IPS-18a (cell line): Measurements from ENCODE around the gene MYH13.

Experiments
- H3K27ac ChIP-seq: one replicate; pipeline ENCODE4 v1.5.1; 2013; ENCODE audit warnings: low read length
- H3K27me3 ChIP-seq: one replicate; pipeline ENCODE4 v1.6.1; 2013; ENCODE audit warnings: mild to moderate bottlenecking, low read length; ENCODE audit not compliant: control insufficient read depth, insufficient read depth
- H3K36me3 ChIP-seq: one replicate; pipeline ENCODE4 v1.6.1; 2013; ENCODE audit warnings: low read depth, low read length; ENCODE audit not compliant: control insufficient read depth
- H3K4me1 ChIP-seq: one replicate; pipeline ENCODE4 v1.6.1; 2013; ENCODE audit warnings: low read depth, low read length; ENCODE audit not compliant: control insufficient read depth
- H3K4me3 ChIP-seq: one replicate; pipeline ENCODE4 v1.5.1; 2013; ENCODE audit warnings: low read length
- H3K9ac ChIP-seq: one replicate; pipeline ENCODE4 v1.6.1; 2013; ENCODE audit warnings: mild to moderate bottlenecking, low read length, moderate library complexity
- H3K9me3 ChIP-seq: one replicate; pipeline ENCODE4 v1.6.1; 2013; ENCODE audit warnings: low read depth, low read length; ENCODE audit not compliant: control insufficient read depth

Gene MYH13

GRCh38 chr17:10372906-10373305, at the start of gene MYH13:
MYH13 (minus strand) TSS chr17:10373006; CDS start chr17:10364530, 8,476 bp downstream.
- Histone ChIP-seq H3K4me3 (no peak within 1 kb of the TSS), H3K9me3 (no peaks in the 10 kb centered on the region), H3K27me3 (no peaks in the 10 kb centered on the region), H3K27ac (no peak within 1 kb of the TSS), H3K4me1 (no peaks in the 10 kb centered on the region), H3K9ac (no peak within 1 kb of the TSS), H3K36me3 (no peaks in the 10 kb centered on the region)

DNA sequence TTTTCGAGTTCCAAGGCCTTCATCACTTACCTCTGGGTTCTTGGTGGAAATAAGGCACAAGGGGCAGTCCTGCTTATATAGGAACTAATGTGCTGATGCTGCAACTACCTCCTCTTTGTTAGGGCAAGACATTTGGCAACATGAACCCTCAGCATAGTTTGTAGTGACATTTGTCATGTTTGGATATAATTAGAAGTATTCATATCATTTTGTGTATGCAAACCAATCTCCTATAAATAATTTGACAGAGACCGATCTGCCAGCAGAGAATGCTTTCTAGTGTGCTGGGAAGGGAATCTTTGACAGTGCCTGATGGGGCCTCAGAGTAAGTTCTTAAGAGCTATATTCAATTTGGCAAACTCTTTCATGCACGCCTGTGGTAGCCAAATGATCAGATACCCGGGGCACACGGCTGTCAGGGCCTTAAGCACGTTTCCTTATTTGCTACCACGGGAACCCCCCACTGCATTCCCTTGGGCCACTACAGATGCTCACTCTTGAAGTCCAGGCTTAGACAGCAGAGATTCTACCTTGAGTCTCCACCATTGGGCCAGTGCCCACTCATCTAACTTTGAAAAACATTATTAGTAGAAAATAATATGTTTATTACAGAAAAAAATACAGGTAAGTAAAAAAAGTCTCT, 49.2 kb upstream of the MYH13 start, which contains the start of gene MYH8:
MYH8 (minus strand) TSS at position 51 of the 643 bp plus-strand sequence. CDS start 1,723 bp downstream, outside the sequence.
- Histone ChIP-seq H3K27me3 (no peaks in the 10 kb centered on the region), H3K27ac (no peak within 1 kb of the TSS), H3K9me3 (no peaks in the 10 kb centered on the region), H3K36me3 (no peaks in the 10 kb centered on the region), H3K9ac (no peak within 1 kb of the TSS), H3K4me3 (no peak within 1 kb of the TSS), H3K4me1 (peaks cover 16% of the 10 kb centered on the region)

DNA sequence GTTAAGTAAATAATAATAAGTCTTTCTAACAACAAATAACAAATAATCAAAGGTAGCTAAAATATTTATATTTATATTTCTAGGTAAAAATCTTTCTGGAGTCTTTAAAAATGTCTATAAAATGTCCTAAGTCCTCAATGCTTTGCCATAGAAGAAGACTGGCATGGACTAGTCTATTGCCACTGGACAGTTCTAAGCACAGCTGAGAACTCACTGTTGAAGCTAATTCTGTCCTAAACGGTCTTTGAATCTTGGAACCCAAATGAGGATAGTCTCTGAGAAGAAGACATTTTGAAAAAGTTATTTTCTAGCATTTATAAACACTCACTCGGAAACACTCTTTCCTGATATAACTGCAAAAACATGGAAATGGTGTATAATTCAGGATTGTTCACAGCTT, 48.4 kb upstream of the MYH13 start:
- peaks cover 16% of the 10 kb centered on the region for H3K4me1 ChIP-seq
- no peaks in the 10 kb centered on the region for H3K9me3 ChIP-seq
- H3K4me3 ChIP-seq, result no peak overlapping the region
- H3K27ac ChIP-seq, result no peak overlapping the region
- H3K9ac ChIP-seq, result no peak overlapping the region
- no peaks in the 10 kb centered on the region for H3K36me3 ChIP-seq
- H3K27me3 ChIP-seq, result no peaks in the 10 kb centered on the region

DNA sequence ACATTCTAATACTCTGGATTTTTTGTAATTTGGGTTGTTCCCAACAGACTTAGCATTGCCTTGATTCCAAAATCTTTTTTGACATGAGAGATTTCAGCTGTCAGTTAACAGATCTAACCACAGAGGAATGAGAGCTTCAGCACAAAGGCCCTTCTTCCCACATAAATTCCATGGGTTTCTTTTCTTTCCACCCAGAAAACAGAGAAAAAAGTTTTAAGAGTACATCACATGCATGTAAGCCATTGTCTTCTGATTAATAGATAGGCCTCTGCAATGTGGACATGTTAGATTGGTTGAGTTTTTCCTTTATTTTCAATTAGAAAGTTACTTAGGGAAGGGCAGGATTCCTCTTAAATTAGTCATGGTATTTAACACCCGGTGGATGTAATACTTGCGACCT, 48.0 kb upstream of the MYH13 start:
- H3K4me1 ChIP-seq, result peaks cover 16% of the 10 kb centered on the region
- no peak overlapping the region for H3K4me3 ChIP-seq
- no peak overlapping the region for H3K27ac ChIP-seq
- no peaks in the 10 kb centered on the region for H3K27me3 ChIP-seq
- no peaks in the 10 kb centered on the region for H3K9me3 ChIP-seq
- no peak overlapping the region for H3K9ac ChIP-seq
- no peaks in the 10 kb centered on the region for H3K36me3 ChIP-seq

DNA sequence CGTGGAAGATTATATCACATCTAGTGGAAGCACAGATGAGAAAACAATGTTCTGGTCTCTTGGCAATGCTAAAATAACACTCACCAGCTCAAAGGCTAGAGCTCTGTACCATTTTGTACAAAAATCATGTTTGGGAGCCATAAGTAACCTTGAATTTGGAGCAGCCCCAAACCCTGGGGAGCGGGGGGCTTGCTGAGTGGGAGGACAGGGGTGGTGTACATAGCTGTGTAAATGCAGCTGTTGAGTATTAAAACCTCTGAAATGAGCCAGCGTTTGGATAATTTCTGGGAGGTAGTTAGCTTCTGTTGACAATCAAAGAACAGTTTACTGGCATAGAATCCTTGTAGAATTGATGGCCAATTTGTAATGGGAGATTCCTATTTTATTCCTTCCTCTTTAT, 44.6 kb upstream of the MYH13 start:
- no peak overlapping the region for H3K4me3 ChIP-seq
- H3K27ac ChIP-seq, result no peak overlapping the region
- no peak overlapping the region for H3K9ac ChIP-seq
- H3K27me3 ChIP-seq, result no peaks in the 10 kb centered on the region
- no peaks in the 10 kb centered on the region for H3K9me3 ChIP-seq
- peaks cover 16% of the 10 kb centered on the region for H3K4me1 ChIP-seq
- no peaks in the 10 kb centered on the region for H3K36me3 ChIP-seq

- Histone ChIP-seq H3K27me3 (no peaks in the 10 kb centered on the region), H3K9me3 (no peaks in the 10 kb centered on the region), H3K27ac (no peak overlapping the region), H3K36me3 (no peaks in the 10 kb centered on the region), H3K4me1 (peaks cover 16% of the 10 kb centered on the region), H3K9ac (no peak overlapping the region), H3K4me3 (no peak overlapping the region)
These were observed 42.4 kb upstream of the MYH13 start for GRCh38 chr17:10415161-10415560.

GRCh38 chr17:10403589-10403988, 30.8 kb upstream of the MYH13 start:
- no peak overlapping the region for H3K9ac ChIP-seq

GRCh38 chr17:10398352-10398751, 25.5 kb upstream of the MYH13 start:
- Histone ChIP-seq H3K27me3 (no peaks in the 10 kb centered on the region), H3K4me3 (no peak overlapping the region), H3K4me1 (no peaks in the 10 kb centered on the region), H3K27ac (no peak overlapping the region), H3K9ac (no peak overlapping the region), H3K9me3 (no peaks in the 10 kb centered on the region), H3K36me3 (no peaks in the 10 kb centered on the region)

More at GRCh38 chr17:10403589-10403988, 30.8 kb upstream of the MYH13 start:
- H3K4me3 ChIP-seq, result no peak overlapping the region
- no peaks in the 10 kb centered on the region for H3K9me3 ChIP-seq
- no peaks in the 10 kb centered on the region for H3K27me3 ChIP-seq
- no peak overlapping the region for H3K27ac ChIP-seq
- H3K4me1 ChIP-seq, result no peaks in the 10 kb centered on the region
- H3K36me3 ChIP-seq, result no peaks in the 10 kb centered on the region

DNA sequence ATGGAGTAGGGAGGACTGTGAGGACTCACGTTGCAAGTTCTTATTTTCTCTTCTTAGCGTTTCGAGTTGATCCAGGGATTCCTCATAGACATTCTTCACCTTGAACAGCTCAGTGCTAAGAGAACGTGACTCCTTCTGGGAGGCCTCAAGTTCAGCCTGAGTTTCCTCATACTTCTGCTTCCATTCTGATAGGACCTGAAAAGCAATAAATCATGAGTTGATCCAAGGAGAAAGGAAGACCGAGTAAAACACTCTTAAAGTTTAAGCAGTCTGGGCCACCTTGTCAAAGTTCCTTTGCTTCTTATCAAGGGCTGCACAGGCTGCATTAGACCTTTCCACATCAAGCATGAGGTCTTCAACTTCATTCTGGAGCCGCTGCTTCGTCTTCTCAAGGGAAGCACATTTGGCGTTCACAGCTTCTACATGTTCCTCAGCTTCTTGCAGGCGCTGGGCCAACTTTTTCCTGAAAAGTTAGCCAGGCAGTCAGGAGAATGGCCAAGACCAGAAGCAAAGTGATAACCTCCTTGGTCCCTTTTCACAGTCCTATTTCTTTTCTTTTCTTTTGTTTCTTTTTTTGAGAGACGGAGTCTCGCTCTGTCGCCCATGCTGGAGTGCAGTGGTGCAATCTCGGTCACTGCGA, 23.8 kb upstream of the MYH13 start:
- no peak overlapping the region for H3K27ac ChIP-seq
- H3K27me3 ChIP-seq, result no peaks in the 10 kb centered on the region
- no peaks in the 10 kb centered on the region for H3K36me3 ChIP-seq
- H3K9me3 ChIP-seq, result no peaks in the 10 kb centered on the region
- H3K4me3 ChIP-seq, result no peak overlapping the region
- H3K4me1 ChIP-seq, result no peaks in the 10 kb centered on the region
- no peak overlapping the region for H3K9ac ChIP-seq

DNA sequence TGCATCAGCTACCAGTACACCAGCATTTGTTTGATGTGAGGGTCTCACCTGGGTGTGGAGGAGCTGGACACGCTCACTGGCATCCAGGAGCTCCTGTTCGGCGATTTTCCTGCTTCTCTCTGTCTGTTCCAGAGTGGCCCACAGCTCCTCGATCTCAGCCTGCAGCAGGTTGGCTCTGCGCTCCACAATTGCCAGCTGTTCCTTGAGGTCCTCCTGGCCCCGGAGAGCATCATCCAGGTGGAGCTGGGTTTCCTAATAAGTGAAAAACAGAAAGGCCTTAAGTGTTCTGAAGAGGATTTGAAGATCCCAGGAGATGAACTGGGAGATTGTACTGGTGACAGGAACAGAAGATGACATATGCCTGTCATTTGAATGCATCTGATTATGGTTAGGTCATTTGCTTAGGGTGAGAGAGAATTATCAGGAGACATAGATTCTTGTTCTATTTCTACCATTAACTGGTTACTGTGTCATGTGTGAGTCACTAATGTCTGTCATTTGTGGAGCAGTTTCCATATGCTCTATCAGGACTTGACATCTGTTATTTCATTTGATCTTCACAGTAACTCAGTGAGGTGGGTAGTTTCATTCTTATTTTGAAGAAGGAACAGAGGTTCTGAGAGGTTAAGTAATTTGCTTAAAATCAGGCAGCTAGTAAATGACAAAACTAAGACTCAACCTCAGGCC, 21.5 kb upstream of the MYH13 start:
- no peak overlapping the region for H3K27ac ChIP-seq
- no peaks in the 10 kb centered on the region for H3K27me3 ChIP-seq
- no peak overlapping the region for H3K9ac ChIP-seq
- H3K9me3 ChIP-seq, result no peaks in the 10 kb centered on the region
- no peaks in the 10 kb centered on the region for H3K36me3 ChIP-seq
- no peak overlapping the region for H3K4me3 ChIP-seq
- H3K4me1 ChIP-seq, result no peaks in the 10 kb centered on the region

GRCh38 chr17:10392880-10393279, 20.1 kb upstream of the MYH13 start:
- no peaks in the 10 kb centered on the region for H3K36me3 ChIP-seq
- H3K27ac ChIP-seq, result no peak overlapping the region
- H3K9ac ChIP-seq, result no peak overlapping the region
- H3K4me3 ChIP-seq, result no peak overlapping the region
- no peaks in the 10 kb centered on the region for H3K27me3 ChIP-seq
- no peaks in the 10 kb centered on the region for H3K9me3 ChIP-seq
- H3K4me1 ChIP-seq, result no peaks in the 10 kb centered on the region
